ENCODE measurements around the gene SPNS3.
A peak's percentile ranks its signal among the peaks of the same experiment; 100 is the strongest.

GRCh38 chr17:4407216-4407615 is 26.5 kb upstream of the SPNS3 start:
- TF ChIP-seq SP1 (IDR thresholded peaks at IDR 0.05) (no peak), CTBP1 (IDR thresholded peaks at IDR 0.05; ENCODE audit: borderline replicate concordance) (no peak), ZNF384 (IDR thresholded peaks at IDR 0.05) (peak; percentile 15; the same call in 1 of the 2 replicates), SUZ12 (IDR thresholded peaks at IDR 0.05) (no peak), LEF1 (IDR thresholded peaks at IDR 0.05; ENCODE audit: borderline replicate concordance) (no peak), PKNOX1 (IDR thresholded peaks at IDR 0.05) (no peak), HDGF (IDR thresholded peaks at IDR 0.05; ENCODE audit: borderline replicate concordance) (no peak), ELF4 (IDR thresholded peaks at IDR 0.05) (no peak), FOXM1 (IDR thresholded peaks at IDR 0.05; ENCODE audit: borderline replicate concordance) (no peak), FOXK2 (IDR thresholded peaks at IDR 0.05) (no peak), ARNT (IDR thresholded peaks at IDR 0.05) (no peak), BHLHE40 (IDR thresholded peaks at IDR 0.05; ENCODE audit: borderline replicate concordance) (no peak), FOXA1 (IDR thresholded peaks at IDR 0.05) (no peak)
